Measurements from ENCODE around the gene LMTK2.

GRCh38 chr7:98078197-98078870, 28.3 kb upstream of the LMTK2 start:
- TF ChIP-seq CTCF (IDR thresholded peaks at IDR 0.05 in 2 of 3, conservative IDR thresholded peaks at IDR 0.05 in 1 of 3; ENCODE audit: borderline replicate concordance in 1 of 3, insufficient read depth in 1 of 3, low read depth in 2 of 3, low read length in 2 of 3) (no peak), REST (IDR thresholded peaks at IDR 0.05; ENCODE audit: low read depth) (no peak), MAX (IDR thresholded peaks at IDR 0.05) (no peak), EZH2phosphoT487 (IDR thresholded peaks at IDR 0.05; ENCODE audit: borderline replicate concordance) (no peak), CEBPB (IDR thresholded peaks at IDR 0.05; ENCODE audit: low read depth) (no peak), RAD21 (IDR thresholded peaks at IDR 0.05; ENCODE audit: low read depth) (no peak), POLR2A (IDR thresholded peaks at IDR 0.05; ENCODE audit: borderline replicate concordance, extremely low read depth, insufficient read depth, insufficient read length) (no peak), ZNF274 (IDR thresholded peaks at IDR 0.05; ENCODE audit: low read depth, low read length) (no peak), TCF7L2 (IDR thresholded peaks at IDR 0.05; ENCODE audit: borderline replicate concordance, extremely low read depth, insufficient read depth, insufficient read length) (no peak), SRF (IDR thresholded peaks at IDR 0.05; ENCODE audit: low read depth) (no peak)

All from HCT116 (cell line).